SK-N-MC (cell line): ENCODE measurements around the gene ANKRD13D.

ENCODE experiments used
- DNase-seq: peaks from one replicate; pipeline ENCODE4 v3.0.0-alpha.2; 2011; ENCODE audit warnings: low read depth, low spot score
- H3K27ac ChIP-seq: fragments of 200-600 bp; sonication (generic); 2 replicates; pipeline ENCODE4 v1.5.1; 2016; ENCODE audit warnings: mixed run types
- H3K36me3 ChIP-seq: fragments of 200-600 bp; sonication (generic); 2 replicates; pipeline ENCODE4 v1.6.1; 2017; ENCODE audit warnings: antibody characterized with exemption, low read length, mixed read lengths; ENCODE audit not compliant: insufficient read depth
- H3K4me3 ChIP-seq: fragments of 200-600 bp; sonication (generic); 2 replicates; pipeline ENCODE4 v1.5.1; 2016
- H3K9ac ChIP-seq: fragments of 200-600 bp; sonication (generic); 2 replicates; pipeline ENCODE4 v1.8.0; 2017; ENCODE audit warnings: mixed run types, mixed read lengths; ENCODE audit not compliant: insufficient read length
- H3K9me3 ChIP-seq: fragments of 200-600 bp; sonication (generic); 2 replicates; pipeline ENCODE4 v1.6.1; 2017; ENCODE audit warnings: low read depth, mild to moderate bottlenecking, antibody characterized with exemption, low read length, moderate library complexity, mixed read lengths
- EZH2 ChIP-seq: fragments of 200-600 bp; sonication (generic); IDR thresholded peaks from one replicate; pipeline ENCODE4 v1.6.1; 2017; ENCODE audit warnings: antibody characterized with exemption
- FOXP2 ChIP-seq: optimal IDR thresholded peaks from 2 replicates; pipeline ENCODE3; 2011; ENCODE audit warnings: mild to moderate bottlenecking, moderate library complexity; ENCODE audit not compliant: insufficient read depth; ENCODE audit errors: extremely low read length, control extremely low read depth
- POLR2AphosphoS5 ChIP-seq: IDR thresholded peaks from 2 replicates; pipeline ENCODE4 v1.6.1; 2012; ENCODE audit warnings: mild to moderate bottlenecking, low read depth, low read length, borderline replicate concordance

ANKRD13D gene

GRCh38 chr11:67291481-67292381, 2.6 kb downstream of the ANKRD13D start:
- no peak overlapping the region for H3K4me3 ChIP-seq
- H3K9ac ChIP-seq: no peak overlapping the region
- H3K27ac ChIP-seq: peak overlapping the region; percentile 21; the same call in 1 of the 2 replicates
- TF ChIP-seq EZH2: no peak
- no peak for TF ChIP-seq FOXP2
- TF ChIP-seq POLR2AphosphoS5: no peak
- DNase-seq: no peak
- H3K36me3 ChIP-seq: peaks cover 64% of the 10 kb centered on the region
- H3K9me3 ChIP-seq: peaks cover 10% of the 10 kb centered on the region; the same call in 1 of the 2 replicates

- Histone ChIP-seq H3K4me3 (no peak overlapping the region), H3K27ac (peak overlapping the region; percentile 21; the same call in 1 of the 2 replicates), H3K9ac (no peak overlapping the region), H3K9me3 (peaks cover 10% of the 10 kb centered on the region; the same call in 1 of the 2 replicates), H3K36me3 (peaks cover 68% of the 10 kb centered on the region)
- DNase-seq: no peak
- TF ChIP-seq POLR2AphosphoS5 (no peak), EZH2 (no peak)
Measured at GRCh38 chr11:67292671-67293070, 3.6 kb downstream of the ANKRD13D start.

- H3K36me3 ChIP-seq: peaks cover 68% of the 10 kb centered on the region
- DNase-seq: no peak
- H3K4me3 ChIP-seq: no peak overlapping the region
- 0 out of 2 replicates have a peak overlapping the region, but pooled peaks have one; percentile 21 for H3K27ac ChIP-seq
- TF ChIP-seq EZH2 (no peak), POLR2AphosphoS5 (no peak), FOXP2 (no peak)
- no peak overlapping the region for H3K9ac ChIP-seq
- peaks cover 10% of the 10 kb centered on the region; the same call in 1 of the 2 replicates for H3K9me3 ChIP-seq
Measured at GRCh38 chr11:67293090-67293489, 4.0 kb downstream of the ANKRD13D start.

GRCh38 chr11:67295846-67296245, 6.7 kb downstream of the ANKRD13D start:
- H3K9me3 ChIP-seq: peaks cover 10% of the 10 kb centered on the region; the same call in 1 of the 2 replicates
- no peak for DNase-seq
- no peak overlapping the region for H3K4me3 ChIP-seq
- H3K27ac ChIP-seq: no peak overlapping the region
- peaks cover 86% of the 10 kb centered on the region for H3K36me3 ChIP-seq
- TF ChIP-seq POLR2AphosphoS5: no peak
- no peak for TF ChIP-seq EZH2
- TF ChIP-seq FOXP2: no peak
- no peak overlapping the region for H3K9ac ChIP-seq

GRCh38 chr11:67298786-67299185, 9.7 kb downstream of the ANKRD13D start:
- no peak for DNase-seq
- Histone ChIP-seq H3K27ac (no peak overlapping the region), H3K36me3 (peaks cover 66% of the 10 kb centered on the region), H3K4me3 (no peak overlapping the region), H3K9ac (no peak overlapping the region), H3K9me3 (peaks cover 10% of the 10 kb centered on the region; the same call in 1 of the 2 replicates)
- TF ChIP-seq FOXP2: no peak
- no peak for TF ChIP-seq POLR2AphosphoS5
- TF ChIP-seq EZH2: no peak

- no peak overlapping the region for H3K9ac ChIP-seq
- H3K9me3 ChIP-seq: 0 out of 2 replicates have a peak, but pooled peaks cover 6% of the 10 kb centered on the region
- no peak for TF ChIP-seq FOXP2
- TF ChIP-seq EZH2: no peak
- no peak for TF ChIP-seq POLR2AphosphoS5
- DNase-seq: no peak
- no peak overlapping the region for H3K4me3 ChIP-seq
- H3K27ac ChIP-seq: no peak overlapping the region
- H3K36me3 ChIP-seq: peaks cover 58% of the 10 kb centered on the region
Measured at GRCh38 chr11:67299471-67300191, 10.5 kb downstream of the ANKRD13D start.

- H3K9me3 ChIP-seq: 0 out of 2 replicates have a peak, but pooled peaks cover 3% of the 10 kb centered on the region
- no peak for TF ChIP-seq FOXP2
- TF ChIP-seq POLR2AphosphoS5: no peak
- TF ChIP-seq EZH2: no peak
- peaks cover 51% of the 10 kb centered on the region for H3K36me3 ChIP-seq
- no peak for DNase-seq
- no peak overlapping the region for H3K27ac ChIP-seq
- H3K9ac ChIP-seq: no peak overlapping the region
- no peak overlapping the region for H3K4me3 ChIP-seq
Measured at GRCh38 chr11:67300256-67300755, 11.2 kb downstream of the ANKRD13D start.

GRCh38 chr11:67300756-67301312, 11.7 kb downstream of the ANKRD13D start:
- TF ChIP-seq EZH2: no peak
- no peak for TF ChIP-seq POLR2AphosphoS5
- TF ChIP-seq FOXP2: no peak
- H3K4me3 ChIP-seq: no peak overlapping the region
- no peak overlapping the region for H3K27ac ChIP-seq
- H3K9ac ChIP-seq: no peak overlapping the region
- peaks cover 46% of the 10 kb centered on the region for H3K36me3 ChIP-seq
- H3K9me3 ChIP-seq: 0 out of 2 replicates have a peak, but pooled peaks cover under 1% of the 10 kb centered on the region
- DNase-seq: no peak
